SK-N-SH treated with all-trans-retinoic acid at 6 μM for 48 hours (cell line): ENCODE data around the gene PRKCE.

Experiments
- ARNTL ChIP-seq: fragments of 450-650 bp; formaldehyde crosslinking; IDR thresholded peaks from 2 replicates; pipeline ENCODE4 v1.5.0; 2020; ENCODE audit warnings: low read depth, mild to moderate bottlenecking, moderate library complexity, borderline replicate concordance
- ESRRG ChIP-seq: fragments of 250-450 bp; sonication (Bioruptor Pico); IDR thresholded peaks from 2 replicates; pipeline ENCODE4 v1.6.1; 2021; ENCODE audit warnings: mild to moderate bottlenecking
- GLIS3 ChIP-seq: fragments of 250-450 bp; sonication (Bioruptor Pico); IDR thresholded peaks from 2 replicates; pipeline ENCODE4 v1.5.0; 2020; ENCODE audit warnings: mild to moderate bottlenecking, moderate library complexity
- ISL1 ChIP-seq: fragments of 250-450 bp; sonication (Bioruptor Pico); IDR thresholded peaks from 2 replicates; pipeline ENCODE4 v2.1.2; 2022; ENCODE audit warnings: mild to moderate bottlenecking, moderate library complexity
- OSR1 ChIP-seq: fragments of 250-450 bp; sonication (Bioruptor Pico); IDR thresholded peaks from 2 replicates; pipeline ENCODE4 v1.8.0; 2022; ENCODE audit warnings: moderate library complexity, mild to moderate bottlenecking, inconsistent platforms
- RARB ChIP-seq: fragments of 250-450 bp; sonication (Bioruptor Pico); IDR thresholded peaks from 2 replicates; pipeline ENCODE4 v1.8.0; 2021; ENCODE audit warnings: mild to moderate bottlenecking, moderate library complexity
- TCF4 ChIP-seq: fragments of 250-450 bp; sonication (Bioruptor Pico); IDR thresholded peaks from 2 replicates; pipeline ENCODE4 v1.8.0; 2021; ENCODE audit warnings: mild to moderate bottlenecking, moderate library complexity, borderline replicate concordance
- TOX ChIP-seq: fragments of 250-450 bp; sonication (Bioruptor Pico); IDR thresholded peaks from 2 replicates; pipeline ENCODE4 v1.8.0; 2021; ENCODE audit warnings: mild to moderate bottlenecking, moderate library complexity, borderline replicate concordance
- ZFP3 ChIP-seq: fragments of 250-450 bp; sonication (Bioruptor Pico); IDR thresholded peaks from 2 replicates; pipeline ENCODE4 v1.5.0; 2020; ENCODE audit warnings: mild to moderate bottlenecking, moderate library complexity
- ZFP30 ChIP-seq: fragments of 450-650 bp; formaldehyde crosslinking; IDR thresholded peaks from 2 replicates; pipeline ENCODE4 v1.5.0; 2022; ENCODE audit warnings: mild to moderate bottlenecking, moderate library complexity
- ZNF70 ChIP-seq: fragments of 450-650 bp; formaldehyde crosslinking; IDR thresholded peaks from 2 replicates; pipeline ENCODE4 v1.5.0; 2020; ENCODE audit warnings: mild to moderate bottlenecking, moderate library complexity
- ZNF8 ChIP-seq: fragments of 450-650 bp; formaldehyde crosslinking; IDR thresholded peaks from 2 replicates; pipeline ENCODE4 v1.5.0; 2020; ENCODE audit warnings: mild to moderate bottlenecking, moderate library complexity
- TF ChIP-seq, protein P1 (sequence below): fragments of 250-450 bp; sonication (Bioruptor Pico); IDR thresholded peaks from 2 replicates; pipeline ENCODE4 v1.5.1; 2021; ENCODE audit warnings: mild to moderate bottlenecking, moderate library complexity
- TF ChIP-seq, protein P2 (sequence below): fragments of 250-450 bp; sonication (Bioruptor Pico); IDR thresholded peaks from 2 replicates; pipeline ENCODE4 v1.8.0; 2020; ENCODE audit warnings: mild to moderate bottlenecking, moderate library complexity, borderline replicate concordance

GRCh38 chr2:45786836-45787357 lies 135.4 kb downstream of the PRKCE start:
- TF ChIP-seq ZFP30 (CRISPR knock-in tag) (no peak), TCF4 (CRISPR knock-in tag) (no peak), ESRRG (CRISPR knock-in tag) (no peak), GLIS3 (CRISPR knock-in tag) (no peak), ARNTL (CRISPR knock-in tag) (no peak), RARB (CRISPR knock-in tag) (no peak), OSR1 (CRISPR knock-in tag) (no peak), ZFP3 (CRISPR knock-in tag) (no peak), TOX (CRISPR knock-in tag) (no peak), ZNF70 (CRISPR knock-in tag) (no peak), ISL1 (no peak), ZNF8 (no peak)
- TF ChIP-seq, protein P1, sequence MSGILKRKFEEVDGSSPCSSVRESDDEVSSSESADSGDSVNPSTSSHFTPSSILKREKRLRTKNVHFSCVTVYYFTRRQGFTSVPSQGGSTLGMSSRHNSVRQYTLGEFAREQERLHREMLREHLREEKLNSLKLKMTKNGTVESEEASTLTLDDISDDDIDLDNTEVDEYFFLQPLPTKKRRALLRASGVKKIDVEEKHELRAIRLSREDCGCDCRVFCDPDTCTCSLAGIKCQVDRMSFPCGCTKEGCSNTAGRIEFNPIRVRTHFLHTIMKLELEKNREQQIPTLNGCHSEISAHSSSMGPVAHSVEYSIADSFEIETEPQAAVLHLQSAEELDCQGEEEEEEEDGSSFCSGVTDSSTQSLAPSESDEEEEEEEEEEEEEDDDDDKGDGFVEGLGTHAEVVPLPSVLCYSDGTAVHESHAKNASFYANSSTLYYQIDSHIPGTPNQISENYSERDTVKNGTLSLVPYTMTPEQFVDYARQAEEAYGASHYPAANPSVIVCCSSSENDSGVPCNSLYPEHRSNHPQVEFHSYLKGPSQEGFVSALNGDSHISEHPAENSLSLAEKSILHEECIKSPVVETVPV (CRISPR knock-in tag) = no peak
- TF ChIP-seq, protein P2, sequence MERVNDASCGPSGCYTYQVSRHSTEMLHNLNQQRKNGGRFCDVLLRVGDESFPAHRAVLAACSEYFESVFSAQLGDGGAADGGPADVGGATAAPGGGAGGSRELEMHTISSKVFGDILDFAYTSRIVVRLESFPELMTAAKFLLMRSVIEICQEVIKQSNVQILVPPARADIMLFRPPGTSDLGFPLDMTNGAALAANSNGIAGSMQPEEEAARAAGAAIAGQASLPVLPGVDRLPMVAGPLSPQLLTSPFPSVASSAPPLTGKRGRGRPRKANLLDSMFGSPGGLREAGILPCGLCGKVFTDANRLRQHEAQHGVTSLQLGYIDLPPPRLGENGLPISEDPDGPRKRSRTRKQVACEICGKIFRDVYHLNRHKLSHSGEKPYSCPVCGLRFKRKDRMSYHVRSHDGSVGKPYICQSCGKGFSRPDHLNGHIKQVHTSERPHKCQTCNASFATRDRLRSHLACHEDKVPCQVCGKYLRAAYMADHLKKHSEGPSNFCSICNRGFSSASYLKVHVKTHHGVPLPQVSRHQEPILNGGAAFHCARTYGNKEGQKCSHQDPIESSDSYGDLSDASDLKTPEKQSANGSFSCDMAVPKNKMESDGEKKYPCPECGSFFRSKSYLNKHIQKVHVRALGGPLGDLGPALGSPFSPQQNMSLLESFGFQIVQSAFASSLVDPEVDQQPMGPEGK = no peak
